ENCODE results near the gene CRELD2.

DNA sequence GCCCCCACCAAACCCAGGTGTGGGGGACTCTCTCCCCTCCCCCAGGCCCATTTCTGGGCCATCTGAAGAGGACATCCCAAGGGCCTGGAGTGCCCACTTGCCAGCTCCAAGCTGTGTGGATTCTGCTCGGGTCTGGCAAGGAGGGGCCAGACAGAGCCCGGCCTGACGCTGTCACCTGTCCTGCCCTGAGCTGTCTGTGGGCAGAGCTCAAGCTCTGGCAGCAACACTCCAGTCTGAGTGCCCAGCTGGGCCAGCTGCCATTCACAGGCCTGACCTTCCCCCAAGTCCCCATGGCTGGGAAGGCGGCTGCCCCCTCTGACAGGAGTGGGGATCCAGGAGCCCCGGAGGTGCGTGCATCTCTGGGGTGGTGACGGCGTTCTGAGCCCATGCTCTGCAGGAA is 35.9 kb downstream of the CRELD2 start:
- TF ChIP-seq, protein P1, sequence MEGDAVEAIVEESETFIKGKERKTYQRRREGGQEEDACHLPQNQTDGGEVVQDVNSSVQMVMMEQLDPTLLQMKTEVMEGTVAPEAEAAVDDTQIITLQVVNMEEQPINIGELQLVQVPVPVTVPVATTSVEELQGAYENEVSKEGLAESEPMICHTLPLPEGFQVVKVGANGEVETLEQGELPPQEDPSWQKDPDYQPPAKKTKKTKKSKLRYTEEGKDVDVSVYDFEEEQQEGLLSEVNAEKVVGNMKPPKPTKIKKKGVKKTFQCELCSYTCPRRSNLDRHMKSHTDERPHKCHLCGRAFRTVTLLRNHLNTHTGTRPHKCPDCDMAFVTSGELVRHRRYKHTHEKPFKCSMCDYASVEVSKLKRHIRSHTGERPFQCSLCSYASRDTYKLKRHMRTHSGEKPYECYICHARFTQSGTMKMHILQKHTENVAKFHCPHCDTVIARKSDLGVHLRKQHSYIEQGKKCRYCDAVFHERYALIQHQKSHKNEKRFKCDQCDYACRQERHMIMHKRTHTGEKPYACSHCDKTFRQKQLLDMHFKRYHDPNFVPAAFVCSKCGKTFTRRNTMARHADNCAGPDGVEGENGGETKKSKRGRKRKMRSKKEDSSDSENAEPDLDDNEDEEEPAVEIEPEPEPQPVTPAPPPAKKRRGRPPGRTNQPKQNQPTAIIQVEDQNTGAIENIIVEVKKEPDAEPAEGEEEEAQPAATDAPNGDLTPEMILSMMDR (IDR thresholded peaks at IDR 0.05; ENCODE audit: low read length) = no peak
- no peak for TF ChIP-seq EZH2 (IDR thresholded peaks at IDR 0.05; ENCODE audit: borderline replicate concordance, low read length)

All from OCI-LY1 (cell line).